ENCODE measurements around the gene NOTCH2.
"Not testable (repeated sequence)": the region's sequence is repeated elsewhere in the genome, so short reads cannot be mapped to it uniquely, and the experiment has no call there.

NOTCH2 gene

DNA sequence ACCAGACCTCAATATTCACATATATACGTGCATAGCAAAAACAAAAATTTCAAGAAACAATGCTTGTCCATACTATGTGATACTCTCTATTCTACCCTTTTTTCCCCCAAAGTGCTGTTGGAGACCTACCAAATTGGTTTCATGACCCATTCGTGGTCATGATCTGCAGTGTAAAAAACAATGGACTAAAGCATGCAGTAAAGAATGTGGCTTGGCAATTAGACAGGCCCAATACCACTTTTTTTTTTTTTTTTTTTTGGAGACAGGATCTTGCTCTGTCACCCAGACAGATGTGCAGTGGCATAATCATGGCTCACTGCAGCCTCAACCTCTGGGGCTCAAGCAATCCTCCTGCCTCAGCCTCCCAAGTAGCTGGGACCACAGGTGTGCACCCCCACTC is 21.3 kb downstream of the NOTCH2 start:
- not testable (repeated sequence) for DNase-seq

DNA sequence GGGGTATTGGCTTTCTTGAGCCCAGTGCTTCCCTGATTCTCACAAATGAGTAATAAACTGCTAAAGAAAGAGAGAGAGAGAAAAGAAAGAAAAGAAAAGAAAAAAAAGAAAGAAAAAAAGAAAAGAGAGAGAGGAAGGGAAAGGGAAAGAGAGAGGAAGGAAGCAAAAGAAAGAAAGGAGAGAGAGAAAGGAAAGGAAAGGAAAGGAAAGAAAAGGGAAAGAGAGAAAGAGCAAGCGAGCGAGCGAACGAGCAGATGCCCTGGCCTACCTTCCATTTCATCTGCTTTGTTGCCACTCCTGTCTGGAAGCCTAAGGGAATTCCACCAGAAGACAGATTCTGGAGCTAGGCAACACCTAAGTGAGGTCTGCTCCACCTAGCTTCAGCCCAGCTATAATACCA is 27.7 kb downstream of the NOTCH2 start:
- not testable (repeated sequence) for DNase-seq

DNA sequence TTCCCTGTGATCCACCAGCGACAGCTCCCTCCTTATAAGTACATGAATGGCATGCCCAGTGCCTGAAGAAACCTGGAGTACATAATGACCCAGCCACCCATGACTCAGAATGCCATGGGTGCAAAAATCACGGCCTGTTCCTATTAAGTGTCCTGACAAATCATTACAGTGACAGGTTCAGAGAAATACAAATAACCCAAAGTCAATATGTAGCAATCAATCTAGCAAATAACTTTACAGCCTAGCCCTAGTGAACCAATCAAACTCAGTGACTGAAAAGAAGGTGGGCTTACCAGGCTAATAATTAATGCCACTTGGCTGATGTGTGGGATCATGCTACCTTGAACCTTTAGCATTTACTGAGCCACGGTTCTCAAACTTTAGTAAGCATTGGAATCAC is 37.2 kb downstream of the NOTCH2 start:
- not testable (repeated sequence) for DNase-seq

DNA sequence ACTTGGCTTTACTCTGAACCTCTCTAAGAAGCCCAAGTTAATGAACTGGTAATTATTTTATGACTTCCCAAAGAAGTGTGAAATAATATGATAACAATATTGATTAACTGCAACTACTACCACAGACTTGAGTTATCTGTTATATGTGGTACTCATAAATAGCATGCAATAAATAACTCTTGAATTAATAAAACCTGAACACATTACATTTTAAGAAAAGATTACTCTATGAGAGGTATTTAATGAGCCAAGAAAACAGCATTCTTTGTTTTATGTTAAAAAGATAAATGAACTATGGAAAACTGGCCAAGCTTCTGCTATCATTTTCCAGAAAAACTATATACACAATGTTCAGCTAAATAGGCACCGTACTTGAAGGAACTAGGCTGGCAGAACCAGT is 45.7 kb downstream of the NOTCH2 start:
- not testable (repeated sequence) for DNase-seq

DNA sequence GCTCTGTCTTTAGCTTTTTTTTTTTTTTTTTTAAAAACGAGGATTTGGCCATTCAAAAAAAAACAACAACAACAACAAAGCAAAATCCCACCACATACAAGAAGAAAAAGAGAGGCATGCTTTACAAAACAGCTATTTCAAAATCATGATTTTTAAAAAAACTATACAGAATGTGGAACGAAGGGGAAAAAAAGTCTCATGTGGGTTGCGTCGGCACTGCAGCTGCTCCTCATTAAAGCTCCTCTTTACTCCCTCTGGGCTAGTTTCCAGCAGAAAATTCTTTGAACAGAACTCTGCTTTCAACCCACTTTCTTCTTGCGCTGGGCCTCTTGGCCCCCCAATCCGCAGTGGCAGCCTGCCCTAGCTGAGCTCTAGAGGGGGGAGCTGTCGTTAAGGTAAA is 54.5 kb downstream of the NOTCH2 start:
- DNase-seq = not testable (repeated sequence)

DNA sequence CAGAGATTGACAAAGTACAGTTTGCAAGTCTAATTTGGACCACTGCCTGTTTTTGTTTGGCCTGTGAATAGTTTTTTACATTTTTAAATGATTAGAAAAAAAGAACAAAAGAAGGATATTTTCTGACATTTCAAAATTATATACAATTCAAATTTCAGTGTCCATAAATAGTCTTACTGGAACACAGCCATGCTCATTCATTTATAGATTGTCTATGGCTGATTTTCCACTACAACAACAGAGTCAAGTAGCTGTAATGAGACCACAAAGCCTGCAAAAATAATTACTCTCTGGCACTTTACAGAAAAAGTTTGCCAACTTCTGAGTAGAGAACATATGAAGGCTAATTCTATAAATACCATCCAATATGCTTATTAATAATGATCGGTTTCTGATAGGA is 61.1 kb downstream of the NOTCH2 start:
- not testable (repeated sequence) for DNase-seq

DNA sequence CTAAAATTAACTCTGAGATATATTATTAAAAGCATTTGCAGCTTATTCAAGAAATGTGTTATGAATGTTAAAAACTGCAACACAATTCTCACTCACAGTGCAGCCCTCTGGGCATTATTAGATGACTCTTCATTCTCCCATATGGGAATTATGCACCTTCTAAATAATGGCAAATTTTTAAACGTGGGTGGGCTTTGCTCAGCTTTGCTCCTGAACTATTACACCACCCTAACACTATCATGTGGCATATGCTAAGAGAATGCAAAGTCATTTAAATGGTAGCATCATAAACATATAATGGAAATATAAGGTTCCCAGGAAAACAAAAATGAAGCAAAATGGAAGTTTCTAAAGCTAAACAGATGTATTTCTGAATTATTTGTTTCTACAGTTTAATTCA is 61.6 kb downstream of the NOTCH2 start:
- DNase-seq = not testable (repeated sequence)

DNA sequence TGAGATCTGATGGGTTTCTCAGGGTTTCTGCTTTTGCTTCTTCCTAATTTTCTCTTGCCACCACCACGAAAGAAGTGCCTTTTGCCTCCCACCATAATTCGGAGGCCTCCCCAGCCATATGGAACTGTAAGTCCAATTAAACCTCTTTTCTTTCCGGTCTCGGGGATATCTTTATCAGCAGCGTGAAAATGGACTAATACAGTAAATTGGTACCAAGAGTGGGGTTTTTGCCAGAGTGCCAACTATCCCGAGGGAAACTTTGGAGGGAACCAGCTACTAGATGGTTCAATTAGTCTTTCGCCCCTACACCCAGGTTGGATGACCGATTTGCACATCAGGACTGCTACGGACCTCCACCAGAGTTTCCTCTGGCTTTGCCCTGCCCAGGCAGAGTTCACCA is 68.4 kb downstream of the NOTCH2 start:
- DNase-seq = not testable (repeated sequence)

DNA sequence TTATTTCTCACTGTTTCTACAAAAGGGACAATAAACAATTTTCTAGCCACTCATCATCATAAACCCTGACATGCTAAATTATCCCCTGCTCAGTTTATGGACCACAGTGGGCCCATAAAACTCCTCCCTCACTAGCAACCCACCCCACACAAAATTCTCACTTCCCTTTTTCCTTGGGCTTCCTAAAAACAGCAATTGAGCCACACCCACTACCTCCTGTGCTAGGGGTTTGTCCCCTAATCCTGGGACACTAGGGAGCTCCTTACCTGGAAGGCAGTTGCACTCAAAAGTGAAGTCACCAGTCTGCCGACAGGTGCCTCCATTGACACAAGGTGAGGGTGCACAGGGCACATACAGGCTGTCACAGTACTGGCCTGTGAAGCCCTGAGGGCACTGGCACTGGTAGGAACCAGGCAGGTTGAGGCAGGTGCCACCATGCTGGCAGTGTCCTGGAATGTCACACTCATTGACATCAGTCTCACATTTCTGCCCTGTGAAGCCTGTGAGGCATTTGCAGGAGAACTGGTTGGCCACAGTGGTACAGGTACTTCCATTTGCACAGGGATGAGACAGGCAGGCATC is 72.6 kb downstream of the NOTCH2 start:
- DNase-seq = not testable (repeated sequence)

DNA sequence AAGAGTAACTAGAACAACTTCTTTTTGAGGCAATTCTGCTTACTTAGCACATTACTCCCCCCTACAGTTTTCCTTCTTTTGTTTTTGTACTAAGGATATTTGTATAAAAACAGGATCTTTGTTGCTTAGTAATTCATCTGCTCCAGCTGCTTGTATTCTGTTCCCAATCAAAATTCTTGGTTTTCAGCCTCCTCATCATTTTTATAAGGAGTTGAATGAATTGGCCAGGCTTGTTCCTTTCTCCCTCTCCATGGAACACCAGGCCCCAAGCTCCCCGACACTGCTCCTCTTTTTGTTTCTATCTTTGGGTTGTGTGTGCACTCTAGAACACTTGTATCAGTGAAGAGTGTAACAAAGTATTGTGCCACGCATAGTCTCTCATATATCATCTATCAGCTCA is 73.5 kb downstream of the NOTCH2 start:
- not testable (repeated sequence) for DNase-seq

DNA sequence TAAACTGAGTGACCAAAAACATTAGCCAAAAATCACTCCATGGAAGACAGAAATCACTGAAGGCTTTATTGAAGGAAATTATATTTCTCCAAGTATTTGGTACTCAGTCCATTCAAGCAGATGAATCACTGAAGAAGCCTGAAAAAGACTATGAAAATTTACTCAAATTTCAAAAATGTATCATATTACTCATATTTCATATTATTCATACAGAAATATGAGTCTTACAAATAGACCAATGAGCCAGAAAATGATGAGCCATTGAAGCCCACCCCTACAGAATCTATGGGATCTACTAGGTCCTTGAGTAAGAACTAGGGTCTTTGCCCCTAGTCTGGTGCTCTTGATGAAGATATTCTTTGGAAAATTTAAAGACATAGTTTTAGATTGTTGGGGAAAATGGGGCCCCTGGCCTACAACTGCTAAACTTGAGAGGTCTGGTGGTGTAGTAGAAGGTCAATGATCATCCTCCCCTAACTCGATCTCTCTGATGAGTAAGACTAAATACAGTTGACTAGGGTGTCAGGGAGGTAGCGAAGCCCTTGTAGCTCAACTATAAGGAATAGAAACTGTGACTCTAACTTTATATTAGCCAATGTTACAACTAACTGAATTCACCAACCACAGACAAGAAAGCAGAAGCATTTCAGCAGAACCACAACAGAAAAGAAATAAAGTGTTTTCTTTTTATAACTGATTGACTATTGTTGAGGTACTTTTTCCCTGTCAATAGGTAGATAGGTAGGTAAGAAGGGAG is 81.0 kb downstream of the NOTCH2 start:
- DNase-seq = no peak

DNA sequence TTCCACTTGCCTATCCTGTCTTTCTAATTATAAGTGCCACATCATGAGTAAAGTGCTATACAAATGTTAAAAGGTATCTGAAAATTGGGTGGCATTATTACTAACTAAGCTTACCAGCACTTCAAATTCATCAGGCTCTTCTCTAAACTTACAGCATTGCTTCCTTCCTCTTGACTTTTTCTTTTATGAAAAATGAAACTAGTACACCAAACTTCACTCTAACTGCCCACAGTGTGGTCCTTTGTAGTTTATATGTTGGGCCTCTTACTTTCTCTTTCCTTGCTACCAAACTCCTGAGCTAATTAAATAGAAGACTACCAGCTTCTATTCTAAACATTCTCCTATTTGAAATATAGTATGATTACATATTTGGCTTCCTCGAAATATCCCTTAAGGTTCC is 81.8 kb downstream of the NOTCH2 start:
- DNase-seq = no peak

DNA sequence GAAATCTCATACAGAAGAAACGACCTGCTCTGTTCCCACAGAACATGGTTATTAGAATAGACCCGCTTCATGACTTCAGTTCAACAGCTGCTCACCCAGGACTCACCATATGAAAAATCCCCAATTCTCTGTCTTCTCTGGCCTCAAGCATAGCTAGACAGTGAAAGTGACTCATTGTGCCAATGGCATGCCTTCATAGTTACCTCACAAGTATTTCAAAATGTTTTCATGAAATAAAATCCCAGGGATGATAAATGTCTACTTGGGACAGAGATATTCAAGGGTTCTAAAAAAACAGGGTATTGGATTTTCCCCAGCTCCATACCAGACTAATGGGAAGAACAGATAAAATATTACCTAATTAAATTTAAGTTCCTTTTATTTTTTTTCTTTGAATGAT is 82.3 kb downstream of the NOTCH2 start:
- DNase-seq = no peak

DNA sequence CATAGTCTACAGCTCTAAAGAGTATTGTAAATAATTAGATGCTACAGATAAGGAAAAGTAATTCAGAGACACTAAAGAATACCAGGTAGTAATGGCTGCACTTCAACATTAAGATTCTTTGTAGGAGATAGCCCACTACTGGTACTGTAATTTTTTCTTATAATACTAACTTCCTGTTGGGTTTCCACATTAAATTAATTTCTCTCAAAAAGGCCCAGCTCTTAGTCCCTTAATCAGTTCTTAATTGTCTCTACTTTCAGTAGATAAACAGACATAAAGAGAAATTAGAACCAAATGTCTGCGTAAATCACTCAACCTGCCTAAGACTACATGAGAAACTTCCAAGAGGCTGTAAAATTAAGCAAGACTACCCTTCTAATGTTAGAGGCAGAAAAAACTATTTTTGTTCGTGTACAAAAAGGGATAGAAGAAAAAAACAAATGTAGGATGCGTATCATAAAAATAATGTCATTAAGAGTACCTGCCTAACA is 83.4 kb downstream of the NOTCH2 start:
- DNase-seq = no peak

DNA sequence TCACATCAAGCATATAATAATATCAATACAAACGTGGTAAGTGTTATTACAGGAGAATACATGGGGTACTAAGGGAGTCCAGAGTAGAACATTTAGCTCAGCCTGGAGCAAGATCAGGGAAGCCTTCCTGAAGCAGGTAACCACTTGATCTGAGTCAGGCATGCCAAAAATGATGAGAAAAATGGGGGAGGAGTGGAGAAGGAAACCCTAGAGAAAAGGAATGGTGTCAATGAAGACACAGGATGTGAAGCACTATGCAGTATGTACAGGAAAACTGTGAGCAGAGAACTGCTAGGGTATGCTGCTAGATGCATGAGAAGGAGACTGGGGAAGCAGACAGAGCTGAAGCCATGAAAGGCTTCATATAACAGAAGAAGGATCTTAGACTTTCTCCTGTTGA is 84.7 kb downstream of the NOTCH2 start:
- no peak for DNase-seq

DNA sequence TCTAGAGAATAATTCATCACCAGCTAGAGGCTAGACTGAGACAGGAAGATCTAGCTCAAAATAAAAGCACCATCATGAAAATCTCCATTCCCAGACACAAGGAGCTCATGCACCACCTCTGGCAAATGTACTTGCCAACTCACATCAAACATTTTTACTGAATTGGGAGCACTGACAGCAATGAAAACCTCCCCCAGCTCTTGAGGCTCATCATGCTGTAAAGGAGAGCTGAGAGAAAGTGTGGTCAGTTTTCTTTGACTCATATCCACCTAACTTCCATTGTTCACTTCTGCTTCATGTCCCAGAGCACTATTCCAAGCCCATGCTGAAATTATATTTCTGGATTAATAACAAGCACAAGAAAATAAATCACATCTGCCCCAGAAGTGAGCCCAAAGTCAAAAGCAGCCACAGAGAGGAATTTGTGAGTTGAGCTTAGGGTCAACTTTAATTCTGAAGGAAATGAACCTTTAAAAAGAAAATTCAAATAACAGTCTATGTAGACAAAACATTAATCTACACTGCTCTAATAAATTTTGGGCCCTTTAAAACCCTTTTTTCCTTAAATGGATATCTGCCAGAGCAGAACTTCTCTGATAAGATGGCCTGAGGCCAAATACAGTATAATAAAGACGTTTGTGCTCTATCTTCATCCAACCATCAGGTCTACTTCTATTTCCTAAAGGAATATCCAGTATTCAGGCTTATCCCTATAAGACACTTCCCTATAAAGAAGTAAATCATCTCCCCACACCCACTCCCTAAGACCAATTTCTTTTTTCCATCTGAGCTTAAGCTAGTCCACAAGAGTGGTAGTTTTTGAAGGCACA is 87.3 kb downstream of the NOTCH2 start:
- no peak for DNase-seq

DNA sequence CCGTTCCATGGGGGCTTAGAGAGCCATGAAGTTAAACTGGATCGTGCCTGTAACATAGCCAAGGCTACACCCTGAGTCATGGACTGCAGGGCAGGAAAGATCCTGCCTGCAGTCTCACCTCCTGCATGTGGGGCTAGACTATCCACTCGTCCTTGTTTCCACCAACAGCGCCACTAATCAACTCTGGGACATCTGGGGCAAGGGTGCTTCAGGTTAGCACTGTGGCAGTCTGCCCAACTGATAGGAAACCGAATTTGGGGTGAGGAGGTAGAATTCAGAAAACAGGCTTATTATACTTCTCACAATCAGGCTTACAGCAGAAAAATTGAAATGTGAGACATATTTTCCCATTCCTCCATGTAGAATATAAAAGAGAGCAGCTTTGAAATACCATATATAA is 88.0 kb downstream of the NOTCH2 start:
- DNase-seq = no peak

DNA sequence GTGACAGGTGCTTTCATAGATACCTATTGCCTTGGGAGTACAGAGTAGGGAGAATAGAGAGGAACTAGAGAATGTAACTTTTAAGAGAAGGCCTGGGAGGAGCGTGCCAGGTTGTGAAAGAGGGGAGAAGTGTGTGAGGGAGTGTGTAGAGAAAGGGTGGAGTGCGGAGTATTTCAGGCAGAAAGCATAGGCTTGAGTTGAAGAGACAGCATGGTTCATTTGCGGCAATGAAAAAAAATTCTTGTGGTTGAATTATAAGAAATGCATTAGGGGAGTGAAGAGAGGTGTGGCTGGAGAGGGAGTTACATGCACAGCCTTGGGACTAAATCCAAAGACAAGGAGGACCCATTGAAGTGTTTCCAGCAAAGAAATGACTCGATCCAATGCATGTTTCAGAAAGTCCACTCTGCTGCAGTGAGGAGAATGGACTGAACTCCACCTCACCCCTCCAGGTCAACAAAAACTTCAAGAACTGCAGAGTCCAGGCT is 91.4 kb downstream of the NOTCH2 start:
- no peak for DNase-seq

DNA sequence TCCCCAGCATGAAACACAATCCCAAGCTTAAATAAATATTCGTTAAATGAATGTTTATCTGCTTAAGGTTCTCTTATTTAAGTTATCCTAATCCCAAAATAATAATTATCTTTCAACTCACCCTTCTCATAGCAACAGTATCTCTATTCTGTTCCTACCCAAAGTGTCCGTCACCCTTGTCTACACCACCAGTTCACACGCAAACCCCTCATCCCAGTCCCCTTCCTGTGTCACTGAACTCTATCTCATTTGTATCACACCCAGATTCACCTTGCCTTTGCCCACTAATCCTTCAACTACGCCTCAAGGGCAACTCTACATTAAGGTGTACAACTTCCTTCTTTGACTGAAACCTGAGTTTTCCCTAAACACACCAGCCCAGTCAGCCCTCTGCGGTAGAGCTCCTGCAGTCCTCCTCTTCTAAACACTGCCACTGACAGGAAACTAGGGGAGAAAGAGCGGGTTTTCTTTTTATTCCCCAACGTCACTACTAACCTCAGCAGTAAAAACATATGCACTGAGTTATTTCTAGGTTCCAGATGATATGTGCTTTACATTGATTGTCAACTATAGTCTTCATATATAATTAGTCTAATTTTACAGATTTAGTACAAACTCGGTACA is 92.2 kb downstream of the NOTCH2 start:
- not testable (repeated sequence) for DNase-seq

DNA sequence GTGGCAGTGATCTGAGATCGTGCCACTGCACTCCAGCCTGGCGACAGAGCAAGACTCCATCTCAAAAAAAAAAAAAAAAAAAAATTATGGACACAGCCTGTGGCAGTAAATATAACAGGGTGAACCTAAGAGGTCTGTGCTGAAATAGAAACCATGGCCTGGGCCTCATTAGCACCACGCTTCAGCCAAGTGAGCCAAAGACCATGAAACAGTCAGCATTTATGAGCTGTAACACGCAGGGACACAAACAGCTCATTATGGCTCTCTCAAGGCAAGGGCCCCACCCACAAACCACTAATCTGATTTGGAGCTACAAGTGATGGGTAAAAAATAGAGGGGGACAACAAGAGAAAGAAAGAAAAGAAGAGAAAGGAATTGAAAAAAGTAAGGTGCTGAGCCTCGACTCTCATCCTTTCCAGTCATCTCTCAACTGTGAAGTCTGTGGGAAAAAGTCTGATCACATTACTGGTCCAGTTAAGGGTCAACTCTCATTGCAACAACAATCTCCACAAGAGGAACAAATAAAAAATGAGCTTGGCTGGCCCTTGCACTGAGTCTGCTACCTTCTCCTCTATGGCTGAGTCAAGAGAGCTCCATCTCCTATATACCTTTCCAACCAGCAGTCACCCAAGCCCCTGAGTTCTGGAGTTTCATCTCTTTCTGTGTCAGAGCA is 93.7 kb downstream of the NOTCH2 start:
- DNase-seq = not testable (repeated sequence)

DNA sequence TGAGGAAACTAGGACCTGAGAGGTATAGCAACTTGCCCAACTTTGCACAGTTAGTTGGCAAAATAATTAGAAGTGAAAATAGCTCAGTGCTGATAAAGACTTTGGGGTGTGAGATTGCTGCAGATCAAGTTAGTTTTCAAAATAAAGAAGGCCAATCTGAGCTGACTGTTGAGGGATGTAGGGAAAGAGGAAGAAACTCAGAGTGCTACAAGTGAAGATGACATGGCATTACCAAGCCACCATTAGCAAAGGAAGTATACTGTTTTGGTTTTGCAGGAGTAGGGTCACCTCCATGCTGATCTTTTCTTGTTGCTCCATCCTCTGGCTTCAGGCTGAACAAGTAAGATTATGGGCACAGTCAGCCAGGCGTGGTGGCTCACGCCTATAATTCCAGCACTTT is 94.5 kb downstream of the NOTCH2 start:
- DNase-seq = no peak

DNA sequence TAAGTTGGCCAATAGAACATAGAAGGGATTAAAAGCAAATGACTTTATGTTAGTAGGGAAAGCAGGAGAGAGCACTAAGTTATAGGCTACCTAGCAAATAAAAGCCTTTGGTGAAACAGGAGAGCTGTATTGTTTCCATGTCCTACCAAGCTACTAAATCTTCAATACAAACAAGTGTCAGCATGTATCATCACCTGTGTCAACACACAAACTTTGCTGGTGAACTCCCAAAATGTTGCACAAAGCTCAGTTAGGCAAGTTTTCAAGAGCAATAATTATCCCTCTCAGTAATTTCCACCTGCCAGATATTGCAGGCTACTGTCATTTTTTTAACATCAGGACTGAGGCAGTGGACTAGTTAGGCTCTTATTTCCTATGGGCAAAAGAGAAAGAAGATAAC is 95.4 kb downstream of the NOTCH2 start:
- DNase-seq = no peak
